Measurements from ENCODE around the gene UROD. TPM values are rescaled to one million over a fixed set of nuclear protein-coding genes. Genes with fewer than 3 reads are reported as not detected.
"Not testable (repeated sequence)": the region's sequence is repeated elsewhere in the genome, so short reads cannot be mapped to it uniquely, and the experiment has no call there.

Gene UROD
- polyA plus RNA-seq, 1 experiment, result 185 TPM

DNA sequence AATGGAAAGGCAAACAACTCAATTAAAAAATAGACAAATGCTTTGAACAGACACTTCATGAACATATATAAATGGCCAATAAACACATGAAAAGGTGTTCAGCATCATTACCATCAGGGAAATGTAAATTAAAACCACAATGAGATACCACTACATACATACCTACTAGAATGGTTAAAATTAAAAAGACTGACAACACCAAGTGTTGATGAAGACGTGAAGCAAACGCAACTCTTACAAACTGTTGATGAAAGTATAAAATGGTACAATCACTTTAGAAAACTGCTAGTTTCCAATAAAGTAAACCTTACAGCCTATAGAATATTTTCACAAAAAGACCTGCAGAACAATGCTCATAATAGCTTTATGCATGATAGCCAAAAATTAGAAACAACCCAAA lies 35.8 kb upstream of the UROD start:
- no peak for DNase-seq (ENCODE audit: low read depth, low spot score)
- no peaks in the 10 kb centered on the region for H3K9me3 ChIP-seq (ENCODE audit: control insufficient read depth, insufficient read depth, low read length)
- CTCF ChIA-PET, result interaction anchor here (0.6 kb wide), 1 partner anchor 146 kb away, joined by 5 read pairs; no protein-coding TSS in a partner anchor
- H3K27me3 ChIP-seq (ENCODE audit: control insufficient read depth, insufficient read depth, low read length), result no peaks in the 10 kb centered on the region
- POLR2A ChIA-PET, result no interaction called here
- TF ChIP-seq, protein P1, sequence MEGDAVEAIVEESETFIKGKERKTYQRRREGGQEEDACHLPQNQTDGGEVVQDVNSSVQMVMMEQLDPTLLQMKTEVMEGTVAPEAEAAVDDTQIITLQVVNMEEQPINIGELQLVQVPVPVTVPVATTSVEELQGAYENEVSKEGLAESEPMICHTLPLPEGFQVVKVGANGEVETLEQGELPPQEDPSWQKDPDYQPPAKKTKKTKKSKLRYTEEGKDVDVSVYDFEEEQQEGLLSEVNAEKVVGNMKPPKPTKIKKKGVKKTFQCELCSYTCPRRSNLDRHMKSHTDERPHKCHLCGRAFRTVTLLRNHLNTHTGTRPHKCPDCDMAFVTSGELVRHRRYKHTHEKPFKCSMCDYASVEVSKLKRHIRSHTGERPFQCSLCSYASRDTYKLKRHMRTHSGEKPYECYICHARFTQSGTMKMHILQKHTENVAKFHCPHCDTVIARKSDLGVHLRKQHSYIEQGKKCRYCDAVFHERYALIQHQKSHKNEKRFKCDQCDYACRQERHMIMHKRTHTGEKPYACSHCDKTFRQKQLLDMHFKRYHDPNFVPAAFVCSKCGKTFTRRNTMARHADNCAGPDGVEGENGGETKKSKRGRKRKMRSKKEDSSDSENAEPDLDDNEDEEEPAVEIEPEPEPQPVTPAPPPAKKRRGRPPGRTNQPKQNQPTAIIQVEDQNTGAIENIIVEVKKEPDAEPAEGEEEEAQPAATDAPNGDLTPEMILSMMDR (IDR thresholded peaks at IDR 0.05; ENCODE audit: low read depth, low read length), result no peak
- no peak overlapping the region for H3K4me3 ChIP-seq (ENCODE audit: low read depth, low read length)
- H3K27ac ChIP-seq (ENCODE audit: low read depth, low read length), result no peak overlapping the region

DNA sequence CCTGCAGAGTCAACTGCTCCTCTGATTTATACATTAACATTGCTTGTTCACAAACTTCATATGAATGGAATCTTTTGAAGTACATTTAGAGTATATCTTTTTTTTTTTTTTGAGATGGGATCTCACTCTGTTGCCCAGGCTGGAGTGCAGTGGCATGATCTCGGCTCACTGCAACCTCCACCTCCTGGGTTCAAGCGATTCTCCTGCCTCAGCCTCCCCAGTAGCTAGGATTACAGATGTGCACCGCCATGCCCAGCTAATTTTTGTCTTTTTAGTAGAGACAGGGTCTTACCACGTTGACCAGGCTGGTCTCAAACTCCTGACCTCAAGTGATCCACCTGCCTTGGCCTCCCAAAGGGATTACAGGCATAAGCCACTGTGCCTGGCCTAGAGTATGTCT lies 34.7 kb upstream of the UROD start:
- H3K27ac ChIP-seq (ENCODE audit: low read depth, low read length); CTCF ChIA-PET; H3K9me3 ChIP-seq (ENCODE audit: control insufficient read depth, insufficient read depth, low read length); H3K27me3 ChIP-seq (ENCODE audit: control insufficient read depth, insufficient read depth, low read length); H3K4me3 ChIP-seq (ENCODE audit: low read depth, low read length); DNase-seq (ENCODE audit: low read depth, low spot score); POLR2A ChIA-PET: not testable (repeated sequence)

DNA sequence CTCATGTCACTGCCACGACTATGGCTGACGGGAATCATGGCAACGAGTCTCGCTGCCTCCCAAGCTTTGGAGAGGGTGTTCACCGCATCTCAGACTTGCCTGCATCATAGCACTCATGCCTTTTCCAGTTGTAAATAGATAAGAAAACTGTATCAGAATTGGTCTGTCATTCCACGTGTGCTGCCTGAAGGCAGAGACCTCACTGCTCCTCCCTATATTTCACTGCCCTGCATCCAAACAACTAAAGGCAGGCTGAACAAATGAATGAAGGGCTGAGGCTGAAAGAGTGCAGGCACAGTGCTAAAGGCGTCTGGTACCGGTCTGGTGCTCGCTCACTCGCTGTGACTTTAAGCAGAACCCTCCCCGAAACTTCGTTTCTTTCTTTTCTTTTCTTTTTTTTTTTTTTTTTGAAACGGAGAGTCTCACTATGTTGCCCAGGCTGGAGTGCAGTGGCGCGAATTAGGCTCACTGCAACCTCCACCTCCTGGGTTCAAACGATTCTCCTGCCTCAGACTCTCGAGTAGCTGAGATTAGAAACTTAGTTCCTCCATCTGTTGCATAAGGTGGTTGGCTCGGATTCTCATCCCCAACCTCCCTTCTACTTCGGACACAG lies 26.2 kb upstream of the UROD start:
- peak; percentile 4 for DNase-seq (ENCODE audit: low read depth, low spot score)
- Histone ChIP-seq H3K4me3 (ENCODE audit: low read depth, low read length) (peak overlapping the region; percentile 99), H3K27ac (ENCODE audit: low read depth, low read length) (peak overlapping the region; percentile 65), H3K27me3 (ENCODE audit: control insufficient read depth, insufficient read depth, low read length) (no peaks in the 10 kb centered on the region), H3K9me3 (ENCODE audit: control insufficient read depth, insufficient read depth, low read length) (no peaks in the 10 kb centered on the region; the same call in 1 of the 2 replicates)
- ChIA-PET CTCF (interaction anchor here (0.6 to 2.0 kb wide), 4 partner anchors 26 to 186 kb away, joined by 3 to 12 read pairs (median 4); partner anchors contain the start of genes HECTD3, PLK3 and UROD), POLR2A (interaction anchor here (0.5 to 1.6 kb wide), 7 partner anchors 26 to 1562 kb away, joined by 3 to 18 read pairs (median 3); partner anchors contain the start of genes HECTD3, PTCH2, ST3GAL3 and UROD)
- TF ChIP-seq, protein P1 (IDR thresholded peaks at IDR 0.05; ENCODE audit: low read depth, low read length), result no peak

DNA sequence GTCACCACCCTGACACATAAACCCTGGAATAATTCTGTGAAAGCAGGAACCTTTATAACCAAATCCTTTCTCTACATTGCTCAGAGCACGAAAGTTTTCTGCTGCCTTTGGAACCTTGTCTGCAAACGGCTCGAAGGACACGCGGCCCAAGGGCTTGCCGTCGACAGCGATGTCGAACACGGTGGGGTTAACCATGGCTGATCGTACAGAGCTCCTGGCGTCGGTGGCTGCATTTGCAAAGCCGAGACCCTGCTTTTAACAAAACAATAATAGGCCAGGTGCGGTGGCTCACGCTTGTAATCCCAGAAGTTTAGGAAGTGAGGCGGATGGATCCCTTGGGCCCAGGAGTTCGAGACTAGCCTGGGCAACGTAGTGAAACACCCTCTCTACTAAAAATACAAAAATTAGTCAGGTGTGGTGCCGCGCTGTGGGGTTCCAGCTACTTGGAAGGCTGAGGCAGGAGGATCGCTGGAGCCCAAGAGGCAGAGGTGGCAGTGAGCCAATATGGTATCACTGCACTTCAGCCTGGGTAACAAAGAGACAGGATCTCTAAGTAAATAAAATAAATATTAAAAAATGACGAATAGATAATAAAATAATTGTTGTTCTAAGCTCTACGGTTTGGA lies 23.4 kb upstream of the UROD start:
- POLR2A ChIA-PET, result interaction anchor here (0.6 kb wide), 2 partner anchors 10 to 366 kb away, joined by 3 read pairs; no protein-coding TSS in a partner anchor
- H3K4me3 ChIP-seq (ENCODE audit: low read depth, low read length), result no peak overlapping the region
- CTCF ChIA-PET, result no interaction called here
- DNase-seq (ENCODE audit: low read depth, low spot score), result no peak
- H3K27me3 ChIP-seq (ENCODE audit: control insufficient read depth, insufficient read depth, low read length), result no peaks in the 10 kb centered on the region
- no peaks in the 10 kb centered on the region; the same call in 1 of the 2 replicates for H3K9me3 ChIP-seq (ENCODE audit: control insufficient read depth, insufficient read depth, low read length)
- H3K27ac ChIP-seq (ENCODE audit: low read depth, low read length), result no peak overlapping the region
- TF ChIP-seq, protein P1 (IDR thresholded peaks at IDR 0.05; ENCODE audit: low read depth, low read length), result no peak

DNA sequence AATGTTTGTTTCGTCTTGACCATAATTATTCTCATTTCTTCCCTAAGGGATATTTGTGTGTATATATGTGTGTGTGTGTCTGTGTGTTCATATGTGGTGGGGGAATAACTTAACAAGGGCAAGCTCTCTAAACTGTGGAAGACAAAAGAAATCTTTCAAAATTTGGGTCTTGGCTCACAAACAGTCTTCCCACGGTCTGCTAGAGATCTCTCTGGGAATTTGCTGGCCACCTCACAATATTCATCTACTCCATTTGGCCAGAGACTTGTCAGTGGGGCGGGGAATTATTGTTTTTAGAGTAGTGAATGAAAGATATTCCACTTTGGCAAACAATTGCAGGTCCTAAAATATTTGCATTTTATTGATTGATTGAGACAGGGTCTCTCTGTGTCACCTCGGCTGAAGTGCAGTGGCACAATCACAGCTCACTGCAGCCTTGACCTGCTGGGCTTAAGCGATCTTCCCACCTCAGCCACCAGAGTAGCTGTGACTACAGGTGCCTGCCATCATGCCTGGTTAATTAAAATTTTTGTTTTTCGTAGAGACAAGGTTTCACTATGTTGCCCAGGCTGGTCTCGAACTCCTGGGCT lies 17.6 kb upstream of the UROD start:
- H3K27me3 ChIP-seq (ENCODE audit: control insufficient read depth, insufficient read depth, low read length), result no peaks in the 10 kb centered on the region
- TF ChIP-seq, protein P1 (IDR thresholded peaks at IDR 0.05; ENCODE audit: low read depth, low read length), result no peak
- ChIA-PET CTCF (no interaction called here), POLR2A (no interaction called here)
- no peak overlapping the region for H3K4me3 ChIP-seq (ENCODE audit: low read depth, low read length)
- no peaks in the 10 kb centered on the region for H3K9me3 ChIP-seq (ENCODE audit: control insufficient read depth, insufficient read depth, low read length)
- no peak overlapping the region for H3K27ac ChIP-seq (ENCODE audit: low read depth, low read length)
- no peak for DNase-seq (ENCODE audit: low read depth, low spot score)

Data from AG04450 (cell line).